ENCODE data around the gene DPP4. TPM values are rescaled to one million over a fixed set of nuclear protein-coding genes. Genes with fewer than 3 reads are reported as not detected.

The DPP4 gene
- total and polyA plus RNA-seq, 3 experiments from 2014 or later, result 14.6 to 71.7 (median 15.4) TPM

- Histone ChIP-seq H3K27me3 (ENCODE audit: insufficient read depth, low read length, poor library complexity, severe bottlenecking) (no peaks in the 10 kb centered on the region), H3K36me3 (ENCODE audit: insufficient read depth, low read length) (no peaks in the 10 kb centered on the region), H3K4me1 (ENCODE audit: insufficient read depth, low read length) (no peaks in the 10 kb centered on the region), H3K27ac (ENCODE audit: low read depth, low read length) (no peak overlapping the region), H3K4me3 (ENCODE audit: low read length) (no peak overlapping the region), H3K9me3 (ENCODE audit: low read length) (no peaks in the 10 kb centered on the region)
- Mint-ChIP-seq H3K4me1 (no peaks in the 10 kb centered on the region), H3K36me3 (peaks cover 0 to 17% (median 5%) of the 10 kb centered on the region in 3 donors), H3K27ac (no peak overlapping the region), H3K27me3 (peaks cover 4 to 5% of the 10 kb centered on the region in 2 donors), H3K9me3 (peaks cover 7 to 25% (median 23%) of the 10 kb centered on the region in 5 donors), H3K4me3 (no peak overlapping the region)
- ChIA-PET POLR2A (no interaction called here), CTCF (no interaction called here)
- DNase-seq, result no peak
Observed at GRCh38 chr2:162082681-162083080, 8.7 kb upstream of the DPP4 start.

- Mint-ChIP-seq H3K27ac (no peak overlapping the region), H3K27me3 (peaks cover 4 to 5% of the 10 kb centered on the region in 2 donors), H3K36me3 (peaks cover 0 to 20% (median 5%) of the 10 kb centered on the region in 3 donors), H3K4me1 (no peaks in the 10 kb centered on the region), H3K4me3 (no peak overlapping the region), H3K9me3 (peaks cover 7 to 27% (median 25%) of the 10 kb centered on the region in 5 donors)
- ChIA-PET CTCF (no interaction called here), POLR2A (no interaction called here)
- Histone ChIP-seq H3K36me3 (ENCODE audit: insufficient read depth, low read length) (no peaks in the 10 kb centered on the region), H3K27ac (ENCODE audit: low read depth, low read length) (no peak overlapping the region), H3K9me3 (ENCODE audit: low read length) (no peaks in the 10 kb centered on the region), H3K4me1 (ENCODE audit: insufficient read depth, low read length) (no peaks in the 10 kb centered on the region), H3K4me3 (ENCODE audit: low read length) (no peak overlapping the region), H3K27me3 (ENCODE audit: insufficient read depth, low read length, poor library complexity, severe bottlenecking) (no peaks in the 10 kb centered on the region)
- no peak for DNase-seq
Observed at GRCh38 chr2:162082036-162082435, 8.0 kb upstream of the DPP4 start.

DNA sequence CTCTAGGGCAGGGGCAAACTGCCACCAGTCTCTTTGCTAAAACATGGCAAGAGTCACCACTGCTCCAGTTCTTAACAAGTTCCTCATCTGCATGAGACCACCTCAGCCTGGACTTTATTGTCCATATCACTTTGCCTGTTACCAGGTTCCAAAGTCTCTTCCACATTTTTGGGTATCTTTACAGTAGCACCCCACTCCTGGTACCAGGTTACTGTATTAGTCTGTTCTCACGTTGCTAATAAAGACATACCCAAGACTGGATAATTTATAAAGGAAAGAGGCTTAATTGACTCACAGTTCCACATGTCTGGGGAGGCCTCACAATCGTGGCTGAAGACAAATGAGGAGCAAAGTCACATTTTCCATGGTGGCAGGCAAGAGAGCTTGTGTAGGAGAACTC is 5.5 kb upstream of the DPP4 start:
- no peak for DNase-seq
- Histone ChIP-seq H3K9me3 (ENCODE audit: low read length) (no peaks in the 10 kb centered on the region), H3K27me3 (ENCODE audit: insufficient read depth, low read length, poor library complexity, severe bottlenecking) (no peaks in the 10 kb centered on the region), H3K4me3 (ENCODE audit: low read length) (no peak overlapping the region), H3K36me3 (ENCODE audit: insufficient read depth, low read length) (no peaks in the 10 kb centered on the region), H3K27ac (ENCODE audit: low read depth, low read length) (no peak overlapping the region), H3K4me1 (ENCODE audit: insufficient read depth, low read length) (peaks cover 4% of the 10 kb centered on the region)
- peaks cover under 1 to 20% (median 5%) of the 10 kb centered on the region in 3 donors for H3K36me3 Mint-ChIP-seq
- H3K4me1 Mint-ChIP-seq, result peaks cover under 1 to 15% (median 8%) of the 10 kb centered on the region in 3 donors
- ChIA-PET POLR2A (interaction anchor here (0.9 kb wide), 1 partner anchor 12 kb away, joined by 3 read pairs; no protein-coding TSS in a partner anchor), CTCF (no interaction called here)
- H3K27me3 Mint-ChIP-seq, result peaks cover 6 to 8% of the 10 kb centered on the region in 2 donors
- peak overlapping the region in 1 of 7 donors; percentile 22 for H3K4me3 Mint-ChIP-seq
- peaks cover 7 to 27% (median 25%) of the 10 kb centered on the region in 5 donors for H3K9me3 Mint-ChIP-seq
- no peak overlapping the region for H3K27ac Mint-ChIP-seq

DNA sequence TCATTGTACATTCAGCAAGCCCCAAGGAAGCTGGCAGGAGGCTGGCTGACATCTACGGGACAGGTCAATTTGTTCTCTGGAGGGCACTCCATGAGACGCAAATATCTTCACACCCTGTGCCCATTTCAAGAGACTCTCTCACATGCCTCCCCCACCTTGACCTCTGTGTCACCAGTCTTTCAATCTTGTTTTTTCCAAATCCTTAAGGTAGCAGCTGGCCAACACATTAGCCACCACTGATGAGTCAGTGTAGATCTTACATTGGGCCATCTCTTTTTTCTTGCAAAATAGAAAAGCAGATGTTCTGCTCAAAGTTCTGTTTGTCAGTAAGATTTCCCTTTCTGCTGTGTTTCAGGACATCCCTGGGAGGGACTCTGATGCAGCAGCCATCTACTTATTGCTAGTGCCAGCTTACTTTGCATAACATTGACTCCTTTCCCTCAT is 1.7 kb upstream of the DPP4 start:
- Mint-ChIP-seq H3K4me1 (peaks cover 25 to 42% (median 37%) of the 10 kb centered on the region in 3 donors), H3K9me3 (peaks cover 7 to 27% (median 25%) of the 10 kb centered on the region in 5 donors), H3K4me3 (peak overlapping the region in 5 of 7 donors; percentile 15 to 98 (median 96)), H3K27me3 (peaks cover 10 to 11% of the 10 kb centered on the region in 2 donors), H3K27ac (peak overlapping the region in 5 of 8 donors; percentile 12 to 93 (median 62)), H3K36me3 (peaks cover 8 to 24% (median 8%) of the 10 kb centered on the region in 3 donors)
- no peaks in the 10 kb centered on the region for H3K27me3 ChIP-seq (ENCODE audit: insufficient read depth, low read length, poor library complexity, severe bottlenecking)
- POLR2A ChIA-PET, result no interaction called here
- H3K36me3 ChIP-seq (ENCODE audit: insufficient read depth, low read length), result no peaks in the 10 kb centered on the region
- CTCF ChIA-PET, result interaction anchor here (1.6 kb wide), 1 partner anchor 17 kb away, joined by 4 read pairs; no protein-coding TSS in a partner anchor
- no peak overlapping the region for H3K4me3 ChIP-seq (ENCODE audit: low read length)
- peaks cover 23% of the 10 kb centered on the region for H3K4me1 ChIP-seq (ENCODE audit: insufficient read depth, low read length)
- H3K27ac ChIP-seq (ENCODE audit: low read depth, low read length), result no peak overlapping the region
- no peak for DNase-seq
- no peaks in the 10 kb centered on the region for H3K9me3 ChIP-seq (ENCODE audit: low read length)

DNA sequence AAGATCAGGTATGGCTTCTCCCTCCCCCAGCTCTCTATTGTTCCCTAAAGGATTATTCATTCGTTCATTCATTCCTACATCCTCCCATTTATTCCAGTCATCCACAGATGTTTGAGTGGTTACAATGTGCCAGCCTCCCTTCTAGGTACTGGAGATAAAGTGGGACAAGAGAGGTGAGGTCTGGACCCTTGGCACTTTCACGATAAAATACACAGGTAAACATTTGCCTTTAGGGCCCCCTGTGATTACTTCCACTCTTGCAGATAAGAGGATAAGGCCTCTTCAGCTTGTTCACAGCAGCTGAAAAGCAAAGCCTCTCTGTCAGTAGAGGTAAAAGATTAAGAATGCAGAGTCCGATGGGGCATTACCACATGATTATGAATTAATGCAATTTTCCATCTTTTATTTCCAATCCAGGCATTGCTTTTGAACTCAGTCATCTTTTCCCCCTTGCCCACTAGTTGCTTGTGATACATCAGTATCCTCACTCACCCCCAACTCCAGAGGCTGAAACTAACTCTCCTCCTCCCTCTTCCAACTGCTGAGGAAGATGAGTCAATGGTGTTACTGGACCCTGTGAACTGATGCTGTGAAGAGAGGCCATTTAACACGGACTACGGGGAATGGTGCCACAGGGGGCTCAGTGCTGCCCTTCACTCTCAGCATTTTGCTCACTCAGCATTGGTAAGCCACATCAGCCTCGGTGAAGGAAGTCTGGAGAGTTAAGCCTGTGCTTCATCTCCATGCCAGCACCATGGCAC is 1.1 kb upstream of the DPP4 start:
- DNase-seq, result no peak
- ChIA-PET POLR2A (no interaction called here), CTCF (interaction anchor here (1.0 to 1.6 kb wide), 2 partner anchors 16 to 68 kb away, joined by 3 to 4 read pairs; no protein-coding TSS in a partner anchor)
- Histone ChIP-seq H3K27ac (ENCODE audit: low read depth, low read length) (no peak overlapping the region), H3K9me3 (ENCODE audit: low read length) (no peaks in the 10 kb centered on the region), H3K36me3 (ENCODE audit: insufficient read depth, low read length) (no peaks in the 10 kb centered on the region), H3K27me3 (ENCODE audit: insufficient read depth, low read length, poor library complexity, severe bottlenecking) (no peaks in the 10 kb centered on the region), H3K4me1 (ENCODE audit: insufficient read depth, low read length) (peaks cover 29% of the 10 kb centered on the region), H3K4me3 (ENCODE audit: low read length) (no peak overlapping the region)
- peak overlapping the region in 6 of 8 donors; percentile 35 to 93 (median 79) for H3K27ac Mint-ChIP-seq
- peaks cover 8 to 23% (median 8%) of the 10 kb centered on the region in 3 donors for H3K36me3 Mint-ChIP-seq
- H3K27me3 Mint-ChIP-seq, result peaks cover 10 to 11% of the 10 kb centered on the region in 2 donors
- peaks cover 7 to 25% (median 24%) of the 10 kb centered on the region in 5 donors for H3K9me3 Mint-ChIP-seq
- H3K4me1 Mint-ChIP-seq, result peaks cover 31 to 49% (median 43%) of the 10 kb centered on the region in 3 donors
- peak overlapping the region; percentile 89 to 99 (median 96) for H3K4me3 Mint-ChIP-seq

DNA sequence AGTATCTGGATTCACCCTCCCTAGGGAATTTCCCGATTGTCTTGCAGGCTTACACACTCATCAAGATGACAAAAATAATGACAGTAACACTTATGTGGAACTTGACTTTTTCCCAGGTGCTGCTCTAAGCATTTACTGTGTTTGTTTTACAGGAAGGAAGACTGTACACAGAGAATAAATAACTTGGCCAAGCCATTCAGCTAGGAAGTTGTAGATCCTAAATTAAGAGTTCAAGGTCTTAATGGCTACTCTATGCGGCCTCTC is 549 bp upstream of the DPP4 start:
- ChIA-PET POLR2A (no interaction called here), CTCF (interaction anchor here (1.0 to 1.6 kb wide), 2 partner anchors 16 to 68 kb away, joined by 3 to 4 read pairs; no protein-coding TSS in a partner anchor)
- no peaks in the 10 kb centered on the region for H3K9me3 ChIP-seq (ENCODE audit: low read length)
- Mint-ChIP-seq H3K27ac (peak overlapping the region; percentile 69 to 93 (median 80)), H3K36me3 (peaks cover 8 to 17% (median 8%) of the 10 kb centered on the region in 3 donors), H3K4me3 (peak overlapping the region; percentile 89 to 99 (median 96)), H3K9me3 (peaks cover 3 to 20% (median 18%) of the 10 kb centered on the region in 5 donors), H3K4me1 (peaks cover 32 to 53% (median 44%) of the 10 kb centered on the region in 3 donors), H3K27me3 (peaks cover 10 to 11% of the 10 kb centered on the region in 2 donors)
- no peaks in the 10 kb centered on the region for H3K36me3 ChIP-seq (ENCODE audit: insufficient read depth, low read length)
- no peak overlapping the region for H3K27ac ChIP-seq (ENCODE audit: low read depth, low read length)
- H3K4me3 ChIP-seq (ENCODE audit: low read length), result peak overlapping the region; percentile 85
- no peaks in the 10 kb centered on the region for H3K27me3 ChIP-seq (ENCODE audit: insufficient read depth, low read length, poor library complexity, severe bottlenecking)
- H3K4me1 ChIP-seq (ENCODE audit: insufficient read depth, low read length), result peaks cover 32% of the 10 kb centered on the region
- no peak for DNase-seq

DNA sequence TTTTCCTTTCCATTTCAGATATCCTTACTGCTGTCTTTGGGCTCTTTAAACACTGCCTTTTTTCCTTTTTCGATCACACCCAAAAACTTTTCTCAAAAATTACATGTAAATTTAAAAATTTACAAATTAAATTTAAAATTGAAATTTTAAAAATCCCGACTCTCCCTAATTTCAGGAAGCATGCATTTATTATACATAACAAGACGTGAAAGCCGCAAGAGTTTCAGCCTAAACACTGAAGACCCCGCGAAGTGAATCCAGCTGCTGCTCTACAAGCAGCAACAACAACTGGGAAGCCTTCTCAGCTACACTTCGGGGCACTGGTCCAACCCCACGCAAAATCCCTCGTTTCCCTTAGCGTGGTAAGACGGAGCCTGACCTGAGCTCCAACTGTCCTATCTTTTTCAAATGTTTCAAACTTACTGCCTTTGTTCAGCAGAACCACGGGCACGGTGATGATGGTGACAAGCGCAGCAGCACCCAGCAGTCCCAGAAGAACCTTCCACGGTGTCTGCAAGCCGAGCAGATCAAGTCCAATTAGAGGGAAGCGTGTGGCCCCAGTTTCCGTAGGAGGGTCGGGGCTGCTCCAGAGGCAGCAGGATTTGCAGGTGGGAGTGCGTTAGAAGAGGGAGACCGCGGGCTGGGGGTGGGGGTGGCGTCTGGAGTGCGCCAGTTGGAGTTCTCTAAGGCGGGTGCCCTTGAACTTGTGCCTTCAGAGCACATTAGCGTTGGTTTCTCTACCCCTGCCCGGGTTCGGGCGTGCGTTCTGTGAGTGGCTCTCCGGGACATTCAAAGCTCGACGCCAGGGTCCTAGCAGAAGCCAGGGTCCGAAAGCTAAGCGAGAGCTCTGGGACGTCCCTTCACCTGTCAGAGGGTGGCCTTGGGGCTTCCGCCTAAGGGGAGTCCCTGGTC is 783 bp downstream of the DPP4 start:
- no peaks in the 10 kb centered on the region for H3K9me3 ChIP-seq (ENCODE audit: low read length)
- ChIA-PET POLR2A (interaction anchor here (0.6 to 0.8 kb wide), 2 partner anchors 12 to 407 kb away, joined by 3 read pairs; no protein-coding TSS in a partner anchor), CTCF (interaction anchor here (1.3 to 2.0 kb wide), 2 partner anchors 16 to 65 kb away, joined by 3 to 6 read pairs; no protein-coding TSS in a partner anchor)
- no peaks in the 10 kb centered on the region for H3K27me3 ChIP-seq (ENCODE audit: insufficient read depth, low read length, poor library complexity, severe bottlenecking)
- H3K36me3 ChIP-seq (ENCODE audit: insufficient read depth, low read length), result no peaks in the 10 kb centered on the region
- H3K4me3 ChIP-seq (ENCODE audit: low read length), result peak overlapping the region; percentile 85
- peaks cover 0 to 8% (median 5%) of the 10 kb centered on the region in 5 donors for H3K9me3 Mint-ChIP-seq
- peak in 1 of 5 donors; percentile 38 for DNase-seq
- H3K36me3 Mint-ChIP-seq, result peaks cover 6 to 12% (median 8%) of the 10 kb centered on the region in 3 donors
- peak overlapping the region; percentile 69 for H3K27ac ChIP-seq (ENCODE audit: low read depth, low read length)
- peak overlapping the region; percentile 78 to 98 (median 94) for H3K27ac Mint-ChIP-seq
- H3K4me1 Mint-ChIP-seq, result peaks cover 37 to 64% (median 51%) of the 10 kb centered on the region in 3 donors
- peak overlapping the region; percentile 89 to 99 (median 96) for H3K4me3 Mint-ChIP-seq
- H3K4me1 ChIP-seq (ENCODE audit: insufficient read depth, low read length), result peaks cover 36% of the 10 kb centered on the region
- H3K27me3 Mint-ChIP-seq, result peaks cover 9 to 11% of the 10 kb centered on the region in 2 donors
